OCI-LY3 (cell line): ENCODE measurements around the gene CWC27.
"Not testable (repeated sequence)": the region's sequence is repeated elsewhere in the genome, so short reads cannot be mapped to it uniquely, and the experiment has no call there.

ENCODE experiments used
- EZH2phosphoT487 ChIP-seq: fragments of 200-600 bp; shearing (Covaris generic); IDR thresholded peaks from 2 replicates; pipeline ENCODE4 v1.6.1; 2018; ENCODE audit warnings: antibody characterized with exemption, mixed run types, low read depth
- TF ChIP-seq, protein P1 (sequence below): fragments of 200-600, 300-600 bp; sonication (generic); IDR thresholded peaks from 2 replicates; pipeline ENCODE4 v1.5.1; 2014; ENCODE audit warnings: antibody characterized with exemption, low read length, low read depth

GRCh38 chr5:64907399-64907798 is 138.7 kb downstream of the CWC27 start:
- TF ChIP-seq, protein P1, sequence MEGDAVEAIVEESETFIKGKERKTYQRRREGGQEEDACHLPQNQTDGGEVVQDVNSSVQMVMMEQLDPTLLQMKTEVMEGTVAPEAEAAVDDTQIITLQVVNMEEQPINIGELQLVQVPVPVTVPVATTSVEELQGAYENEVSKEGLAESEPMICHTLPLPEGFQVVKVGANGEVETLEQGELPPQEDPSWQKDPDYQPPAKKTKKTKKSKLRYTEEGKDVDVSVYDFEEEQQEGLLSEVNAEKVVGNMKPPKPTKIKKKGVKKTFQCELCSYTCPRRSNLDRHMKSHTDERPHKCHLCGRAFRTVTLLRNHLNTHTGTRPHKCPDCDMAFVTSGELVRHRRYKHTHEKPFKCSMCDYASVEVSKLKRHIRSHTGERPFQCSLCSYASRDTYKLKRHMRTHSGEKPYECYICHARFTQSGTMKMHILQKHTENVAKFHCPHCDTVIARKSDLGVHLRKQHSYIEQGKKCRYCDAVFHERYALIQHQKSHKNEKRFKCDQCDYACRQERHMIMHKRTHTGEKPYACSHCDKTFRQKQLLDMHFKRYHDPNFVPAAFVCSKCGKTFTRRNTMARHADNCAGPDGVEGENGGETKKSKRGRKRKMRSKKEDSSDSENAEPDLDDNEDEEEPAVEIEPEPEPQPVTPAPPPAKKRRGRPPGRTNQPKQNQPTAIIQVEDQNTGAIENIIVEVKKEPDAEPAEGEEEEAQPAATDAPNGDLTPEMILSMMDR: not testable (repeated sequence)
- not testable (repeated sequence) for TF ChIP-seq EZH2phosphoT487
